ENCODE measurements around the gene SCAF1.
"Not testable (repeated sequence)": the region's sequence is repeated elsewhere in the genome, so short reads cannot be mapped to it uniquely, and the experiment has no call there.

The SCAF1 gene

GRCh38 chr19:49632576-49632975 lies 9.4 kb upstream of the SCAF1 start:
- H3K27ac ChIP-seq: no peak overlapping the region
- TF ChIP-seq ZFX (IDR thresholded peaks at IDR 0.05; ENCODE audit: borderline replicate concordance): no peak
- no peak for TF ChIP-seq CTCF (IDR thresholded peaks at IDR 0.05)

- not testable (repeated sequence) for H3K27ac ChIP-seq
These were observed 8.7 kb upstream of the SCAF1 start for GRCh38 chr19:49633273-49633672.

GRCh38 chr19:49635530-49636232 lies 6.3 kb upstream of the SCAF1 start:
- peak overlapping the region; percentile 15; the same call in 1 of the 2 replicates for H3K27ac ChIP-seq
- TF ChIP-seq CTCF (IDR thresholded peaks at IDR 0.05): no peak
- TF ChIP-seq ZFX (IDR thresholded peaks at IDR 0.05; ENCODE audit: borderline replicate concordance): no peak

- TF ChIP-seq CTCF (IDR thresholded peaks at IDR 0.05): no peak
- TF ChIP-seq ZFX (IDR thresholded peaks at IDR 0.05; ENCODE audit: borderline replicate concordance): no peak
- H3K27ac ChIP-seq: no peak overlapping the region
These were observed 5.6 kb upstream of the SCAF1 start for GRCh38 chr19:49636233-49636932.

GRCh38 chr19:49637821-49638738 lies 3.9 kb upstream of the SCAF1 start:
- H3K27ac ChIP-seq: peak overlapping the region; percentile 83
- no peak for TF ChIP-seq ZFX (IDR thresholded peaks at IDR 0.05; ENCODE audit: borderline replicate concordance)
- no peak for TF ChIP-seq CTCF (IDR thresholded peaks at IDR 0.05)

GRCh38 chr19:49639401-49640112 lies 2.5 kb upstream of the SCAF1 start:
- TF ChIP-seq ZFX (IDR thresholded peaks at IDR 0.05; ENCODE audit: borderline replicate concordance) (no peak), CTCF (IDR thresholded peaks at IDR 0.05) (no peak)
- peak overlapping the region; percentile 83 for H3K27ac ChIP-seq
